Measurements from ENCODE around the gene LRIG1.

LRIG1 gene

GRCh38 chr3:66396161-66396760 lies 104.6 kb downstream of the LRIG1 start:
- in situ Hi-C loops (cut with MboI; ENCODE audit: low pct_unique_long_range_greater_than_20kb, low sequenced_read_pairs, unreplicated experiment), result loop anchor here (25.0 kb wide), 1 partner anchor 109 kb away; no protein-coding TSS in a partner anchor
- no peak for DNase-seq (ENCODE audit: low spot score)
- TF ChIP-seq CTCF (IDR thresholded peaks at IDR 0.05; ENCODE audit: extremely low read depth, insufficient read depth, missing control alignments), result no peak

GRCh38 chr3:66395635-66396034 lies 105.2 kb downstream of the LRIG1 start:
- TF ChIP-seq CTCF (IDR thresholded peaks at IDR 0.05; ENCODE audit: extremely low read depth, insufficient read depth, missing control alignments), result no peak
- in situ Hi-C loops (cut with MboI; ENCODE audit: low pct_unique_long_range_greater_than_20kb, low sequenced_read_pairs, unreplicated experiment), result loop anchor here (25.0 kb wide), 1 partner anchor 108 kb away; no protein-coding TSS in a partner anchor
- DNase-seq (ENCODE audit: low spot score), result no peak

- no peak for TF ChIP-seq CTCF (IDR thresholded peaks at IDR 0.05; ENCODE audit: extremely low read depth, insufficient read depth, missing control alignments)
- no peak for DNase-seq (ENCODE audit: low spot score)
- in situ Hi-C loops (cut with MboI; ENCODE audit: low pct_unique_long_range_greater_than_20kb, low sequenced_read_pairs, unreplicated experiment), result loop anchor here (25.0 kb wide), 1 partner anchor 108 kb away; no protein-coding TSS in a partner anchor
These were observed 106.0 kb downstream of the LRIG1 start for GRCh38 chr3:66394753-66395249.

- in situ Hi-C loops (cut with MboI; ENCODE audit: low pct_unique_long_range_greater_than_20kb, low sequenced_read_pairs, unreplicated experiment), result loop anchor here (25.0 kb wide), 1 partner anchor 107 kb away; no protein-coding TSS in a partner anchor
- DNase-seq (ENCODE audit: low spot score), result peak; percentile 80
- TF ChIP-seq CTCF (IDR thresholded peaks at IDR 0.05; ENCODE audit: extremely low read depth, insufficient read depth, missing control alignments), result no peak
These were observed 106.6 kb downstream of the LRIG1 start for GRCh38 chr3:66394019-66394752.

GRCh38 chr3:66393333-66394005 lies 107.4 kb downstream of the LRIG1 start:
- TF ChIP-seq CTCF (IDR thresholded peaks at IDR 0.05; ENCODE audit: extremely low read depth, insufficient read depth, missing control alignments), result no peak
- in situ Hi-C loops (cut with MboI; ENCODE audit: low pct_unique_long_range_greater_than_20kb, low sequenced_read_pairs, unreplicated experiment), result loop anchor here (25.0 kb wide), 1 partner anchor 106 kb away; no protein-coding TSS in a partner anchor
- DNase-seq (ENCODE audit: low spot score), result no peak

- in situ Hi-C loops (cut with MboI; ENCODE audit: low pct_unique_long_range_greater_than_20kb, low sequenced_read_pairs, unreplicated experiment), result loop anchor here (25.0 kb wide), 1 partner anchor 106 kb away; no protein-coding TSS in a partner anchor
- no peak for DNase-seq (ENCODE audit: low spot score)
- no peak for TF ChIP-seq CTCF (IDR thresholded peaks at IDR 0.05; ENCODE audit: extremely low read depth, insufficient read depth, missing control alignments)
These were observed 107.9 kb downstream of the LRIG1 start for GRCh38 chr3:66392966-66393332.
